K562 (cell line): Measurements from ENCODE around the gene NKD1. TPM values are rescaled to one million over a fixed set of nuclear protein-coding genes. Genes with fewer than 3 reads are reported as not detected.

Experiments
- ATAC-seq: fragments of 200-7000 bp; cut with Tn5 transposase; 3 replicates; pipeline ENCODE4 v1.9.1; 2020; ENCODE audit warnings: moderate library complexity
- BruUV-seq: library from RNA; stranded (reverse); fragments of 400-500 nt; replicated peaks from 2 replicates; lab custom pipeline; 2021; lab: Mats Ljungman, UMichigan
- CTCF ChIA-PET: fragments of 300-600 bp; formaldehyde crosslinking; extraction: SDS; loops from one replicate; lab custom pipeline; 2021; ENCODE audit warnings: low intra/inter-chr PET ratio; lab: Yijun Ruan, JAX
- POLR2A ChIA-PET: fragments of 300-600, 350-650 bp; sonication (Branson Sonifier 250); formaldehyde crosslinking; extraction: SDS; loops from one replicate; lab custom pipeline; 2021; ENCODE audit warnings: antibody characterized with exemption, inconsistent platforms; lab: Yijun Ruan, JAX
- DNase-seq, 4 experiments: peaks; one replicate each; pipeline versions ENCODE4 v3.0.0 to v3.0.0-alpha.2; 2011 to 2018; ENCODE audit warnings: low spot score in 3 of 4, mixed read lengths in 3 of 4; ENCODE audit errors: extremely low read depth in 1 of 4
- FAIRE-seq: peaks from 2 replicates; lab custom pipeline; 2011; peaks lifted over from hg19 to GRCh38; lab: Jason Lieb, UNC
- H2AFZ ChIP-seq: 2 replicates; pipeline ENCODE4 v1.6.0; 2011; ENCODE audit warnings: low read depth, low read length, control low read depth, inconsistent platforms
- H3K27ac ChIP-seq: fragments of 200-600 bp; 3 replicates; pipeline ENCODE4 v1.8.0; 2011; ENCODE audit warnings: low read depth, mild to moderate bottlenecking, control low read depth, inconsistent platforms, low read length, moderate library complexity, mixed read lengths; ENCODE audit errors: extremely low read depth
- H3K27me3 ChIP-seq, 2 experiments: fragments of 300-600 bp in 1 of 2; 2 replicates in 1 of 2; 3 replicates in 1 of 2; pipeline versions ENCODE4 v1.6.0 to v1.8.0; 2011; ENCODE audit warnings: inconsistent platforms in 2 of 2, low read length in 2 of 2, mild to moderate bottlenecking in 1 of 2, mixed read lengths in 1 of 2, moderate library complexity in 1 of 2; ENCODE audit not compliant: control insufficient read depth in 2 of 2, insufficient read depth in 2 of 2
- H3K36me3 ChIP-seq: fragments of 300-600 bp; 3 replicates; pipeline ENCODE4 v1.8.0; 2011; ENCODE audit warnings: mild to moderate bottlenecking, low read length, inconsistent platforms; ENCODE audit not compliant: control insufficient read depth, insufficient read depth
- H3K4me1 ChIP-seq, 2 experiments: fragments of 200-600 bp in 1 of 2; replicated peaks in 1 of 2; 2 replicates in 1 of 2; 3 replicates in 1 of 2; pipeline versions ENCODE4 v1.5.1 to v1.8.0; 2011; ENCODE audit warnings: inconsistent platforms in 2 of 2, low read length in 2 of 2, mild to moderate bottlenecking in 1 of 2, mixed read lengths in 1 of 2, moderate library complexity in 1 of 2; ENCODE audit not compliant: control insufficient read depth in 2 of 2, insufficient read depth in 2 of 2
- H3K4me2 ChIP-seq: 2 replicates; pipeline ENCODE4 v1.6.1; 2011; ENCODE audit warnings: low read length, control low read depth, inconsistent platforms, mixed read lengths; ENCODE audit not compliant: insufficient read depth
- H3K4me3 ChIP-seq: fragments of 200-600 bp; sonication (generic), shearing (Covaris generic); 2 replicates; pipeline ENCODE4 v1.5.1; 2016; ENCODE audit warnings: control low read depth, inconsistent platforms
- H3K79me2 ChIP-seq: fragments of 200-600 bp; 3 replicates; pipeline ENCODE4 v1.8.0; 2011; ENCODE audit warnings: low read length, inconsistent platforms; ENCODE audit not compliant: control insufficient read depth, insufficient read depth
- H3K9ac ChIP-seq, 2 experiments: 2 replicates each; pipeline versions ENCODE4 v1.6.0 to v1.6.1; 2011; ENCODE audit warnings: low read depth in 2 of 2, low read length in 2 of 2, control low read depth in 1 of 2, inconsistent platforms in 1 of 2, mild to moderate bottlenecking in 1 of 2, mixed read lengths in 1 of 2; ENCODE audit not compliant: insufficient read depth in 1 of 2
- H3K9me1 ChIP-seq: one replicate; pipeline ENCODE4 v1.6.0; 2011; ENCODE audit warnings: inconsistent platforms, mild to moderate bottlenecking, low read length, moderate library complexity; ENCODE audit not compliant: control insufficient read depth, insufficient read depth
- H3K9me3 ChIP-seq: replicated peaks from 2 replicates; pipeline ENCODE4 v1.5.1; 2011; ENCODE audit warnings: low read depth, low read length, inconsistent platforms; ENCODE audit not compliant: control insufficient read depth, insufficient read depth
- H4K20me1 ChIP-seq: replicated peaks from 2 replicates; pipeline ENCODE4 v1.6.1; 2011; ENCODE audit warnings: low read length, inconsistent platforms, mixed read lengths; ENCODE audit not compliant: control insufficient read depth, insufficient read depth
- COPS2 ChIP-seq: fragments of 450-650 bp; conservative IDR thresholded peaks from 2 replicates; pipeline ENCODE4 v1.6.1; 2016; ENCODE audit warnings: mild to moderate bottlenecking, moderate library complexity
- DPF2 ChIP-seq: fragments of 450-650 bp; IDR thresholded peaks from 2 replicates; pipeline ENCODE4 v1.6.1; 2016
- GTF2E2 ChIP-seq: fragments of 200-800 bp; sonication (Bioruptor generic); IDR thresholded peaks from 2 replicates; pipeline ENCODE4 v1.6.1; 2016; ENCODE audit warnings: missing genetic modification characterization, missing compliant biosample characterization
- HLTF ChIP-seq: fragments of 450-650 bp; IDR thresholded peaks from 2 replicates; pipeline ENCODE4 v1.6.1; 2016
- KLF6 ChIP-seq: fragments of 250-450 bp; sonication (Bioruptor Pico); IDR thresholded peaks from 2 replicates; pipeline ENCODE4 v1.4.0; 2020; ENCODE audit warnings: mild to moderate bottlenecking, moderate library complexity, borderline replicate concordance
- MCM2 ChIP-seq: fragments of 450-650 bp; IDR thresholded peaks from 2 replicates; pipeline ENCODE4 v1.6.1; 2017; ENCODE audit warnings: low read depth, mild to moderate bottlenecking
- PHB ChIP-seq: fragments of 250-450 bp; sonication (Bioruptor Pico); IDR thresholded peaks from 2 replicates; pipeline ENCODE4 v1.5.0; 2021
- SETDB1 ChIP-seq: IDR thresholded peaks from one replicate; pipeline ENCODE4 v1.6.1; 2012; ENCODE audit warnings: low read length, control low read depth, inconsistent platforms
- SREBF2 ChIP-seq: sonication (generic); formaldehyde crosslinking; IDR thresholded peaks from 2 replicates; pipeline ENCODE4 v1.4.0; 2020; ENCODE audit warnings: mild to moderate bottlenecking, missing genetic modification reagents
- TCFL5 ChIP-seq: fragments of 250-450 bp; sonication (Bioruptor Pico); conservative IDR thresholded peaks from 2 replicates; pipeline ENCODE4 v1.6.1; 2021; ENCODE audit warnings: mild to moderate bottlenecking, moderate library complexity, matching md5 sums
- WGBS: fragments of 100-300 bp; shearing (Covaris generic); methylation state at CpG from one replicate; pipeline ENCODE4 v1.1.6; 2016; ENCODE audit warnings: low coverage, mixed read lengths; ENCODE audit not compliant: insufficient coverage; ENCODE audit errors: missing lambda C conversion rate; 5-methylcytosine and 5-hydroxymethylcytosine counted together
- in situ Hi-C: fragments of 300-500 bp; cut with MboI; formaldehyde crosslinking; loops from 4 replicates; pipeline ENCODE4 v1.15.0; 2018; ENCODE audit warnings: inconsistent platforms, mixed read lengths
- intact Hi-C: fragments of 100-400 bp; cut with micrococcal nuclease; formaldehyde crosslinking; loops from 2 replicates; pipeline ENCODE4 v1.14.2; 2022
- polyA plus RNA-seq, 8 experiments: library from polyadenylated mRNA; depleted of rRNA in 4 of 8; stranded (reverse) in 5 of 8; unstranded in 3 of 8; fragments of >200 nt; fragmentation: Nextera tagmentation in 2 of 8; fragmentation: Illumina TruSeq in 1 of 8; extraction: Ambion mirVana in 2 of 8; extraction: Trizol in 1 of 8; gene quantifications; 2 replicates each; pipeline versions ENCODE4 v1.2.1 to v1.2.3, GENCODE V29; 2011 to 2014; ENCODE audit warnings: inconsistent platforms in 1 of 8, missing spikeins in 1 of 8
- total RNA-seq, 7 experiments: library from RNA; depleted of rRNA in 6 of 7; stranded (reverse); fragments of >200 nt in 6 of 7; fragmentation: Illumina TruSeq in 2 of 7; extraction: Trizol in 2 of 7; gene quantifications; 2 replicates each; pipeline versions ENCODE4 v1.2.1 to v1.2.3, GENCODE V29; 2011 to 2021; ENCODE audit warnings: low replicate concordance in 1 of 7

NKD1 gene
- total and polyA plus RNA-seq, 9 of the 15 experiments (the other 6 are each of a cell fraction or from before 2014, with no cell fraction given), result under 0.01 to 0.24 (median 0.04) TPM; not detected in 2

DNA sequence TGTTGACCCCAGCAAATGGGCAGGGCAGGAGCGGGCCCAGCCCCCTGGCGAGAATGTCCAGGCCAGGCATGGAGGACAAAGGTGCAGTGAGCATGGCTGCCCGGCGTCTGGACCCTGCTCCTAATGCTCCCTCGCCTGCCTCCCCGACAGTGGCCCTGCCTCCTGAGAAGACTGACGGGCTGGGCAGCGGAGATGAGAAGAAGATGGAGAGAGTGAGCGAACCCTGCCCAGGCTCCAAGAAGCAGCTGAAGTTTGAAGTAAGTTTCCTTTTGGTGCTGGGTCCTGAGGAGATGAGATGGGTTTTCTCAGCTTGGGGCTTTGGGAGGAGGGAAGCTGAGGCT, 73.2 kb downstream of the NKD1 start:
- Histone ChIP-seq H2AFZ (no peak overlapping the region), H3K79me2 (no peaks in the 10 kb centered on the region), H4K20me1 (0 out of 2 replicates have a peak, but pooled peaks cover 8% of the 10 kb centered on the region), H3K9ac (no peak overlapping the region), H3K9me3 (no peaks in the 10 kb centered on the region), H3K4me1 (no peaks in the 10 kb centered on the region; a peak in 1 of 5 replicates), H3K36me3 (no peaks in the 10 kb centered on the region), H3K27ac (no peak overlapping the region), H3K9me1 (no peaks in the 10 kb centered on the region), H3K4me2 (no peak overlapping the region), H3K27me3 (peaks cover 0 to 46% of the 10 kb centered on the region in 2 experiments; a peak in 3 of 5 replicates), H3K4me3 (no peak overlapping the region)
- TF ChIP-seq COPS2 (no peak), MCM2 (no peak), GTF2E2 (tag) (no peak), TCFL5 (CRISPR knock-in tag) (no peak), SREBF2 (no peak), HLTF (no peak), PHB (no peak), SETDB1 (no peak), DPF2 (no peak), KLF6 (CRISPR knock-in tag) (no peak)
- ChIA-PET CTCF (no interaction called here), POLR2A (no interaction called here)
- 0% methylated on average over 9 of the region's 9 CpGs for WGBS
- intact Hi-C loops (no loop called here), in situ Hi-C loops (no loop called here)
- FAIRE-seq, result no peak
- no TSS peak for BruUV-seq
- no peak for DNase-seq
- no peak for ATAC-seq
